ENCODE measurements around the gene SERPINA4. TPM values are rescaled to one million over a fixed set of nuclear protein-coding genes. Genes with fewer than 3 reads are reported as not detected.

Gene SERPINA4
- total and polyA plus RNA-seq, 4 donors, result 0.18 TPM; not detected in 3

GRCh38 chr14:94582851-94583250 lies 21.6 kb downstream of the SERPINA4 start:
- no peak overlapping the region for H3K27ac ChIP-seq (ENCODE audit: low read depth in 1 of 2, low read length in 1 of 2)
- 93 to 97% methylated on average over 3 of the region's 3 CpGs for WGBS, 2 donors

DNA sequence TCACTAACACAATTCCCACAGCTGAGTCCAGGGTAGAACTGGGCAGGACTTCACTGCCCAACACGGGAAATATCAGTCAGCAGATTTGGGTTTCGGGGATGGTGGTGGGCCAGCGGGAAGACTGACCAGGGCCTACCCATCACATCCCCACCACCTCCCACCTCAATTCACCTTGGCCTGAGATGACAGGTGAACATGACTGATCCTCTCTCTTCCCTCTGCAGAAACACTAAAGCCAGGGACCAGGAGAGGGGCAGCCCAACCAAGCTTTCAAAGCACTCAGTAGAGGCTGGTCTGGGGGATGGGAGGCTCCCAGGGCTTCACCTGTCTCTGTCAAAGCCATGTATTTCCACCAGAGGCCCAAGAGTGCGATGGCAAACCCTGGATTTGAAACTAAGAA lies 22.3 kb downstream of the SERPINA4 start:
- ATAC-seq (ENCODE audit: insufficient read depth, low FRiP score) (no peak), DNase-seq (no peak)
- Histone ChIP-seq H3K4me1 (ENCODE audit: control insufficient read depth in 5 of 5, insufficient read depth in 5 of 5, low read length in 5 of 5) (peaks cover 0 to 8% (median 0%) of the 10 kb centered on the region in 5 donors), H3K9ac (ENCODE audit: insufficient read depth in 1 of 2, low read length in 2 of 2) (no peak overlapping the region), H3K36me3 (ENCODE audit: control insufficient read depth in 4 of 4, insufficient read depth in 4 of 4, low read length in 4 of 4) (no peaks in the 10 kb centered on the region), H3K9me3 (ENCODE audit: control insufficient read depth in 4 of 4, insufficient read depth in 3 of 4, low read length in 3 of 4) (no peaks in the 10 kb centered on the region), H3K4me3 (no peak overlapping the region), H3K27ac (ENCODE audit: low read depth in 1 of 2, low read length in 1 of 2) (no peak overlapping the region), H3K27me3 (ENCODE audit: control insufficient read depth in 3 of 3, insufficient read depth in 3 of 3, low read length in 2 of 3) (no peaks in the 10 kb centered on the region)
- 91 to 96% methylated on average over 4 of the region's 4 CpGs for WGBS, 2 donors
- no peak for TF ChIP-seq CTCF (IDR thresholded peaks at IDR 0.05; ENCODE audit: control extremely low read depth, extremely low read depth)

More at GRCh38 chr14:94582851-94583250, 21.6 kb downstream of the SERPINA4 start:
- TF ChIP-seq CTCF (IDR thresholded peaks at IDR 0.05; ENCODE audit: control extremely low read depth, extremely low read depth), result no peak
- no peaks in the 10 kb centered on the region for H3K27me3 ChIP-seq (ENCODE audit: control insufficient read depth in 3 of 3, insufficient read depth in 3 of 3, low read length in 2 of 3)
- ATAC-seq (ENCODE audit: insufficient read depth, low FRiP score) (no peak), DNase-seq (no peak)
- H3K4me3 ChIP-seq, result no peak overlapping the region
- no peaks in the 10 kb centered on the region for H3K9me3 ChIP-seq (ENCODE audit: control insufficient read depth in 4 of 4, insufficient read depth in 3 of 4, low read length in 3 of 4)
- no peak overlapping the region for H3K9ac ChIP-seq (ENCODE audit: insufficient read depth in 1 of 2, low read length in 2 of 2)
- H3K36me3 ChIP-seq (ENCODE audit: control insufficient read depth in 4 of 4, insufficient read depth in 4 of 4, low read length in 4 of 4), result no peaks in the 10 kb centered on the region
- peaks cover 0 to 8% (median 0%) of the 10 kb centered on the region in 5 donors for H3K4me1 ChIP-seq (ENCODE audit: control insufficient read depth in 5 of 5, insufficient read depth in 5 of 5, low read length in 5 of 5)

DNA sequence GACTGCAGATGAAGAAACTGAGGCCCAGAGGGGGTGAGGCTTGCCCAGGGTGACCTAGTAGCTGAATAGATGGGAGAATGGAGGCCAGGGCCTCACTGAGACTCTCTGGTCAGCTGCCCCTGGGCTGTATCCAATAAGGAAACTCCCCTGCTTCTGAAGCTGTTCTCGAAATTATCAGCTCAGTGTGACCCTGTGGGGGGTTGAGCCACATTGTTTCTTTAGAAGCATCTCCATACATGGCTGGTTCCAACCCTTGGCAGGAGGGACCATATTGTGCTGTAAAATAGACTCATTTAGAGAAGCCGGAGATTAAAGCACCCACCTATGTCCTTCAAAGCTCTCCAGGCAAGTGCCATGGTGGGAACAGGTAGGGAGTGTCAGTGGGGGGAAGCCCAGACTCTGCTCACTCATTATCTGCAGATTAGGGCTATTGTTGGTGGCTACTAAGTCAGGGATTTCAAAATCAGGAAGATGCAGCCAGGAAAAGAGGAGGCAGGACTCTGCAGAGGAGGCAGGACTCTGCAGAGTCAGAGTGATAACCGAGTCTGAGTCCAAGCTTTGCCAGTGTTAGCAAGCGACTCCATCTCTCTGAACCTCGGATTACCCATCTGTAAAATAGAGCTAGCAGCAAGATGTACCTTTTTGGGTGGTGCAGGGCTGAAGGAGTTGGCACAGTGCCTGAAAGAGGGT lies 23.5 kb downstream of the SERPINA4 start:
- TF ChIP-seq CTCF (IDR thresholded peaks at IDR 0.05; ENCODE audit: control extremely low read depth, extremely low read depth), result no peak
- ATAC-seq (ENCODE audit: insufficient read depth, low FRiP score), result no peak
- 72 to 86% methylated on average over 5 of the region's 5 CpGs for WGBS, 2 donors
- H3K36me3 ChIP-seq (ENCODE audit: control insufficient read depth in 4 of 4, insufficient read depth in 4 of 4, low read length in 4 of 4), result no peaks in the 10 kb centered on the region
- H3K27me3 ChIP-seq (ENCODE audit: control insufficient read depth in 3 of 3, insufficient read depth in 3 of 3, low read length in 2 of 3), result no peaks in the 10 kb centered on the region
- no peak overlapping the region for H3K9ac ChIP-seq (ENCODE audit: insufficient read depth in 1 of 2, low read length in 2 of 2)
- no peak overlapping the region for H3K4me3 ChIP-seq
- H3K27ac ChIP-seq (ENCODE audit: low read depth in 1 of 2, low read length in 1 of 2), result no peak overlapping the region
- DNase-seq, result no peak
- H3K9me3 ChIP-seq (ENCODE audit: control insufficient read depth in 4 of 4, insufficient read depth in 3 of 4, low read length in 3 of 4), result no peaks in the 10 kb centered on the region
- peaks cover 0 to 8% (median 0%) of the 10 kb centered on the region in 5 donors for H3K4me1 ChIP-seq (ENCODE audit: control insufficient read depth in 5 of 5, insufficient read depth in 5 of 5, low read length in 5 of 5)

GRCh38 chr14:94586635-94587034 lies 25.4 kb downstream of the SERPINA4 start:
- DNase-seq (no peak), ATAC-seq (ENCODE audit: insufficient read depth, low FRiP score) (no peak)
- Histone ChIP-seq H3K27ac (ENCODE audit: low read depth in 1 of 2, low read length in 1 of 2) (no peak overlapping the region), H3K36me3 (ENCODE audit: control insufficient read depth in 4 of 4, insufficient read depth in 4 of 4, low read length in 4 of 4) (no peaks in the 10 kb centered on the region), H3K27me3 (ENCODE audit: control insufficient read depth in 3 of 3, insufficient read depth in 3 of 3, low read length in 2 of 3) (no peaks in the 10 kb centered on the region), H3K4me1 (ENCODE audit: control insufficient read depth in 5 of 5, insufficient read depth in 5 of 5, low read length in 5 of 5) (no peaks in the 10 kb centered on the region), H3K9me3 (ENCODE audit: control insufficient read depth in 4 of 4, insufficient read depth in 3 of 4, low read length in 3 of 4) (no peaks in the 10 kb centered on the region), H3K9ac (ENCODE audit: insufficient read depth in 1 of 2, low read length in 2 of 2) (no peak overlapping the region), H3K4me3 (no peak overlapping the region)
- no peak for TF ChIP-seq CTCF (IDR thresholded peaks at IDR 0.05; ENCODE audit: control extremely low read depth, extremely low read depth)
- 77 to 86% methylated on average over 4 of the region's 4 CpGs for WGBS, 2 donors

Measured in lung (tissue), 12 donors.